ENCODE data around the gene EEFSEC. TPM values are rescaled to one million over a fixed set of nuclear protein-coding genes. Genes with fewer than 3 reads are reported as not detected.

Gene EEFSEC
- total RNA-seq, 4 donors from 2014 or later, result 11.5 to 18.7 (median 14.9) TPM

- no peaks in the 10 kb centered on the region for H3K9me3 ChIP-seq
- no peak overlapping the region for H3K27ac ChIP-seq
- peaks cover 0 to 12% (median 0%) of the 10 kb centered on the region in 3 donors for H3K36me3 ChIP-seq
- H3K4me1 ChIP-seq, result no peaks in the 10 kb centered on the region
- no peak for DNase-seq
- intact Hi-C loops (cut with DNase I), result no loop called here
- no peaks in the 10 kb centered on the region for H3K27me3 ChIP-seq
- 76 to 84% methylated on average over 5 to 14 of the region's 16 CpGs for WGBS, 2 donors
- TF ChIP-seq, protein P1, sequence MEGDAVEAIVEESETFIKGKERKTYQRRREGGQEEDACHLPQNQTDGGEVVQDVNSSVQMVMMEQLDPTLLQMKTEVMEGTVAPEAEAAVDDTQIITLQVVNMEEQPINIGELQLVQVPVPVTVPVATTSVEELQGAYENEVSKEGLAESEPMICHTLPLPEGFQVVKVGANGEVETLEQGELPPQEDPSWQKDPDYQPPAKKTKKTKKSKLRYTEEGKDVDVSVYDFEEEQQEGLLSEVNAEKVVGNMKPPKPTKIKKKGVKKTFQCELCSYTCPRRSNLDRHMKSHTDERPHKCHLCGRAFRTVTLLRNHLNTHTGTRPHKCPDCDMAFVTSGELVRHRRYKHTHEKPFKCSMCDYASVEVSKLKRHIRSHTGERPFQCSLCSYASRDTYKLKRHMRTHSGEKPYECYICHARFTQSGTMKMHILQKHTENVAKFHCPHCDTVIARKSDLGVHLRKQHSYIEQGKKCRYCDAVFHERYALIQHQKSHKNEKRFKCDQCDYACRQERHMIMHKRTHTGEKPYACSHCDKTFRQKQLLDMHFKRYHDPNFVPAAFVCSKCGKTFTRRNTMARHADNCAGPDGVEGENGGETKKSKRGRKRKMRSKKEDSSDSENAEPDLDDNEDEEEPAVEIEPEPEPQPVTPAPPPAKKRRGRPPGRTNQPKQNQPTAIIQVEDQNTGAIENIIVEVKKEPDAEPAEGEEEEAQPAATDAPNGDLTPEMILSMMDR (IDR thresholded peaks at IDR 0.05), result no peak
- TF ChIP-seq POLR2A (IDR thresholded peaks at IDR 0.05), result no peak
- H3K4me3 ChIP-seq, result no peak overlapping the region
Observed at GRCh38 chr3:128408693-128409623, 255.7 kb downstream of the EEFSEC start.

- no peak for DNase-seq
- TF ChIP-seq POLR2A (IDR thresholded peaks at IDR 0.05), result no peak
- TF ChIP-seq, protein P1 (IDR thresholded peaks at IDR 0.05), result no peak
- H3K27ac ChIP-seq, result no peak overlapping the region
- peaks cover 0 to 12% (median 0%) of the 10 kb centered on the region in 3 donors for H3K36me3 ChIP-seq
- 80 to 85% methylated on average over 1 to 11 of the region's 18 CpGs for WGBS, 2 donors
- no peak overlapping the region for H3K4me3 ChIP-seq
- H3K27me3 ChIP-seq, result no peaks in the 10 kb centered on the region
- H3K9me3 ChIP-seq, result no peaks in the 10 kb centered on the region
- intact Hi-C loops (cut with DNase I), result no loop called here
- H3K4me1 ChIP-seq, result no peaks in the 10 kb centered on the region
Observed at GRCh38 chr3:128409624-128410581, 256.6 kb downstream of the EEFSEC start.

GRCh38 chr3:128410669-128411573 lies 257.6 kb downstream of the EEFSEC start:
- H3K4me1 ChIP-seq, result no peaks in the 10 kb centered on the region
- no peaks in the 10 kb centered on the region for H3K27me3 ChIP-seq
- no peak for TF ChIP-seq POLR2A (IDR thresholded peaks at IDR 0.05)
- TF ChIP-seq, protein P1 (IDR thresholded peaks at IDR 0.05), result no peak
- intact Hi-C loops (cut with DNase I), result no loop called here
- no peaks in the 10 kb centered on the region for H3K9me3 ChIP-seq
- no peak overlapping the region for H3K27ac ChIP-seq
- H3K36me3 ChIP-seq, result peaks cover 0 to 12% (median 0%) of the 10 kb centered on the region in 3 donors
- DNase-seq, result no peak
- 80 to 100% methylated on average over 1 to 2 of the region's 29 CpGs for WGBS, 2 donors
- no peak overlapping the region for H3K4me3 ChIP-seq

DNA sequence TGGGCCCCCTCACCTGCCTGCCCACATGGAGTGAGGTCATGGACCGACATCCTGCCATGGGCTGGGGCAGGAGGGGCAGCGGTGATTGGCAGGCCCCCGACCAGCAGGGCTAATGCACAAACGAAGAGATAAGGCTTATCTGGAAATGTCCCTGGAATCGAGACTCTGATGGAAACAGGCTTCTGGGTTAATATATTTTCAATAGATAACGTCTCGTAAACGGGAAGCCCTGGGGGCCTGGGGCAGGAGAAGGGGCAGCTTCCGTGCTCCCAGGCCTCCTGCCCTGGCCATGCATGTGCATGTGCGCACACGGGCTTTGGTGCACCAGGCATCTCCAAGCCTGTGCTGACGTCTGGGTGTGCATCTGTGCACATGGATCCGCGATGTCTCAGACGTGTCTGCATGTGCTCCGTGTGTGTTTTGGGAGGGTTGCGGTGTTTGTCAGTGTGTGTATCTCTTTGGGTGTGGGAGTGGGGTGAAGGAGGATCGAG lies 258.3 kb downstream of the EEFSEC start:
- Histone ChIP-seq H3K27ac (no peak overlapping the region), H3K36me3 (peaks cover 0 to 12% (median 0%) of the 10 kb centered on the region in 3 donors), H3K4me3 (no peak overlapping the region), H3K9me3 (no peaks in the 10 kb centered on the region), H3K4me1 (no peaks in the 10 kb centered on the region), H3K27me3 (no peaks in the 10 kb centered on the region)
- no peak for DNase-seq
- TF ChIP-seq POLR2A (IDR thresholded peaks at IDR 0.05), result no peak
- TF ChIP-seq, protein P1 (IDR thresholded peaks at IDR 0.05), result no peak
- intact Hi-C loops (cut with DNase I), result no loop called here
- 71 to 88% methylated on average over 12 to 15 of the region's 18 CpGs for WGBS, 2 donors

Measured in esophagus squamous epithelium (tissue), 5 donors.